ENCODE measurements around the gene SMAP1. TPM values are rescaled to one million over a fixed set of nuclear protein-coding genes. Genes with fewer than 3 reads are reported as not detected.

The SMAP1 gene
- total RNA-seq, 1 experiment from 2014 or later: 3.5 TPM

DNA sequence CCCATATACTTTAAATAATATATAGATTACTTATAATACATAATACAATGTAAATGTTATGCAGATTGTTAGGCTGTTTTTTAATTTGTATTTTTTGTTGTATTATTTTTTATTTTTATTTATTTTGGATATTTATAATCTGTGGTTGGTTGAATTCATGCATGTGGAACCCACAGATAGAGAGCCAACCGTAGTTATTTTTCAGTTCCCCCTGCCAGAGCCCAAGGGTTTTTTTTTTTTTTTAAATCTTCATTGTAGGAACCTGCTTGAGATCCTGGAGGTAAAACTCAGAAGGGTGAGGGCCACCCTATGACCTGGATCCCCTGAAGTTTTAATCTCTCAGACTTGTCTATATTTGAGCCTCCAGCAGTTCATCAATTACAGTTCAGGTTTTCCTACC is 156.0 kb downstream of the SMAP1 start:
- DNase-seq (ENCODE audit: low read depth, low spot score): no peak
- Histone ChIP-seq H3K4me3 (replicated peaks in 1 of 2; ENCODE audit: low read depth in 1 of 2, low read length in 2 of 2) (no peak overlapping the region), H3K9me2 (ENCODE audit: insufficient read depth) (no peaks in the 10 kb centered on the region), H3K4me1 (ENCODE audit: control insufficient read depth in 1 of 2, insufficient read depth in 2 of 2, low read length in 2 of 2) (no peaks in the 10 kb centered on the region), H2AFZ (ENCODE audit: low read depth, low read length, poor library complexity, severe bottlenecking) (no peak overlapping the region), H3K27me3 (ENCODE audit: insufficient read depth, low read length) (no peaks in the 10 kb centered on the region), H3K9me3 (ENCODE audit: control insufficient read depth in 1 of 2, insufficient read depth in 1 of 2, low read depth in 1 of 2, low read length in 2 of 2) (no peaks in the 10 kb centered on the region), H3K4me2 (ENCODE audit: low read length) (no peak overlapping the region), H3K79me2 (ENCODE audit: insufficient read depth, low read length) (no peaks in the 10 kb centered on the region), H3K36me3 (ENCODE audit: control insufficient read depth in 1 of 2, insufficient read depth in 2 of 2, low read length in 2 of 2) (no peaks in the 10 kb centered on the region), H3K9ac (ENCODE audit: low read length) (no peak overlapping the region), H3K27ac (ENCODE audit: low read depth, low read length) (no peak overlapping the region), H4K20me1 (ENCODE audit: insufficient read depth) (no peaks in the 10 kb centered on the region)
- RAD21 ChIA-PET (ENCODE audit: low non-redundant PET in 1 of 2, low total read pairs in 2 of 2, uncharacterized antibody in 2 of 2, unreplicated experiment in 2 of 2): no interaction called here
- BruUV-seq (replicated peaks): no TSS peak
- intact Hi-C loops (cut with micrococcal nuclease): no loop called here
- no peak for TF ChIP-seq CBX3 (IDR thresholded peaks at IDR 0.05; ENCODE audit: low read depth)
- no peak for TF ChIP-seq EGR1 (IDR thresholded peaks at IDR 0.05; ENCODE audit: low read depth)
- TF ChIP-seq, protein P1, sequence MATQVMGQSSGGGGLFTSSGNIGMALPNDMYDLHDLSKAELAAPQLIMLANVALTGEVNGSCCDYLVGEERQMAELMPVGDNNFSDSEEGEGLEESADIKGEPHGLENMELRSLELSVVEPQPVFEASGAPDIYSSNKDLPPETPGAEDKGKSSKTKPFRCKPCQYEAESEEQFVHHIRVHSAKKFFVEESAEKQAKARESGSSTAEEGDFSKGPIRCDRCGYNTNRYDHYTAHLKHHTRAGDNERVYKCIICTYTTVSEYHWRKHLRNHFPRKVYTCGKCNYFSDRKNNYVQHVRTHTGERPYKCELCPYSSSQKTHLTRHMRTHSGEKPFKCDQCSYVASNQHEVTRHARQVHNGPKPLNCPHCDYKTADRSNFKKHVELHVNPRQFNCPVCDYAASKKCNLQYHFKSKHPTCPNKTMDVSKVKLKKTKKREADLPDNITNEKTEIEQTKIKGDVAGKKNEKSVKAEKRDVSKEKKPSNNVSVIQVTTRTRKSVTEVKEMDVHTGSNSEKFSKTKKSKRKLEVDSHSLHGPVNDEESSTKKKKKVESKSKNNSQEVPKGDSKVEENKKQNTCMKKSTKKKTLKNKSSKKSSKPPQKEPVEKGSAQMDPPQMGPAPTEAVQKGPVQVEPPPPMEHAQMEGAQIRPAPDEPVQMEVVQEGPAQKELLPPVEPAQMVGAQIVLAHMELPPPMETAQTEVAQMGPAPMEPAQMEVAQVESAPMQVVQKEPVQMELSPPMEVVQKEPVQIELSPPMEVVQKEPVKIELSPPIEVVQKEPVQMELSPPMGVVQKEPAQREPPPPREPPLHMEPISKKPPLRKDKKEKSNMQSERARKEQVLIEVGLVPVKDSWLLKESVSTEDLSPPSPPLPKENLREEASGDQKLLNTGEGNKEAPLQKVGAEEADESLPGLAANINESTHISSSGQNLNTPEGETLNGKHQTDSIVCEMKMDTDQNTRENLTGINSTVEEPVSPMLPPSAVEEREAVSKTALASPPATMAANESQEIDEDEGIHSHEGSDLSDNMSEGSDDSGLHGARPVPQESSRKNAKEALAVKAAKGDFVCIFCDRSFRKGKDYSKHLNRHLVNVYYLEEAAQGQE (IDR thresholded peaks at IDR 0.05; ENCODE audit: low read depth): no peak
- no peak for TF ChIP-seq RAD21 (IDR thresholded peaks at IDR 0.05; ENCODE audit: low read depth)
- no peak for TF ChIP-seq ZFX (IDR thresholded peaks at IDR 0.05)
- TF ChIP-seq ELF1 (IDR thresholded peaks at IDR 0.05; ENCODE audit: borderline replicate concordance, low read depth): no peak
- no peak for TF ChIP-seq TCF7L2 (IDR thresholded peaks at IDR 0.05; ENCODE audit: borderline replicate concordance, extremely low read depth, insufficient read depth, insufficient read length)
- no peak for TF ChIP-seq CEBPB (IDR thresholded peaks at IDR 0.05; ENCODE audit: low read depth)
- TF ChIP-seq SIN3A (IDR thresholded peaks at IDR 0.05; ENCODE audit: low read depth): no peak
- TF ChIP-seq ZNF274 (IDR thresholded peaks at IDR 0.05; ENCODE audit: low read depth, low read length): no peak
- no peak for TF ChIP-seq SP1 (IDR thresholded peaks at IDR 0.05; ENCODE audit: low read depth)
- TF ChIP-seq POLR2A (IDR thresholded peaks at IDR 0.05; ENCODE audit: borderline replicate concordance, extremely low read depth, insufficient read depth, insufficient read length): no peak
- TF ChIP-seq JUND (IDR thresholded peaks at IDR 0.05): no peak
- no peak for TF ChIP-seq POLR2AphosphoS5 (IDR thresholded peaks at IDR 0.05; ENCODE audit: low read depth, low read length)
- ATAC-seq: no peak
- POLR2A ChIA-PET: no interaction called here
- CTCF ChIA-PET: no interaction called here
